ENCODE data around the gene SLFNL1.

GRCh38 chr1:40976952-40977690 is 44.4 kb downstream of the SLFNL1 start:
- no peak for TF ChIP-seq CTCF (IDR thresholded peaks at IDR 0.05)
- no peak for TF ChIP-seq POLR2A (IDR thresholded peaks at IDR 0.05)
